Activated CD8-positive, alpha-beta memory T cell treated with anti-CD3 and anti-CD28 coated beads, Interleukin-2, amount 50 U/mL, for 1 hour (primary cell): ENCODE measurements around the gene SRRM2.

Source experiments
- DNase-seq: peaks from one replicate; pipeline ENCODE4 v3.0.0-alpha.2; 2020; ENCODE audit errors: extremely low read depth

Gene SRRM2

DNA sequence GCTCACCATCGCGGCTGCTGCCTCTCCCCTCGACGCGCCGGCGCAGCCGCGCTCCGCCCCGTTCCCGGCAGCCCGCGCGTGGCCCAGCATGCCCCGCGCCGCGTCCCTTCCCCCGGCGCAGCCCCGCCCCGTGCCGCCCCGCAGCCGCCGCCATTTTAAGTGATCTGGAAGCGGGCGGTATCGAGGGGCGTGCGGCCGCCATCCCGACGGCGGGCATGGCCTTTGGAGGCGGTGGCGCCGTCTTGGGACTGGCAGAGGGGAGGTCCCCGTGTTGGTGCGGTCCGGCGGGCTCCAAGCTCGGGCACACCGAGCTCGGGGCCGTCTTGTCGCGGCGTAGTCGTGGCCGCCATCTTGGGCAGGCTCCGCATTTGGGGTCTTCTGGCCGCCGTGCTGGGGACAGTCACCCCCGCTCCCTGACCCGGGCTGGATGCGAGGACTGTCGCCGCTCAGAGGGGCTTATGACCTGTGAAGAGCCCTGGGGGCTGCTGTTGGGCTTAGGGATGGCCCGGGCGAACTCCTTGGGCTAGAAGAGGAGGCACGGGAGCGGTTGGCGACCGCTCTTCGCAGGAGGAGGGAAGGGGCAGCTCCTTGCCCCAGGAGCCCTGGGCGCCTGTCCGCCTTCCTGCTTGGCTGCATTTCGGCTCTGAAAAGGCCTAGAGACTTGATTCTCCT lies 24.9 kb downstream of the SRRM2 start, which contains the start of gene ELOB:
Gene ELOB (minus strand): TSS at position 50 of the 672 bp plus-strand sequence. CDS start 41 bp downstream, at position 9.
- peak; percentile 51 for DNase-seq

DNA sequence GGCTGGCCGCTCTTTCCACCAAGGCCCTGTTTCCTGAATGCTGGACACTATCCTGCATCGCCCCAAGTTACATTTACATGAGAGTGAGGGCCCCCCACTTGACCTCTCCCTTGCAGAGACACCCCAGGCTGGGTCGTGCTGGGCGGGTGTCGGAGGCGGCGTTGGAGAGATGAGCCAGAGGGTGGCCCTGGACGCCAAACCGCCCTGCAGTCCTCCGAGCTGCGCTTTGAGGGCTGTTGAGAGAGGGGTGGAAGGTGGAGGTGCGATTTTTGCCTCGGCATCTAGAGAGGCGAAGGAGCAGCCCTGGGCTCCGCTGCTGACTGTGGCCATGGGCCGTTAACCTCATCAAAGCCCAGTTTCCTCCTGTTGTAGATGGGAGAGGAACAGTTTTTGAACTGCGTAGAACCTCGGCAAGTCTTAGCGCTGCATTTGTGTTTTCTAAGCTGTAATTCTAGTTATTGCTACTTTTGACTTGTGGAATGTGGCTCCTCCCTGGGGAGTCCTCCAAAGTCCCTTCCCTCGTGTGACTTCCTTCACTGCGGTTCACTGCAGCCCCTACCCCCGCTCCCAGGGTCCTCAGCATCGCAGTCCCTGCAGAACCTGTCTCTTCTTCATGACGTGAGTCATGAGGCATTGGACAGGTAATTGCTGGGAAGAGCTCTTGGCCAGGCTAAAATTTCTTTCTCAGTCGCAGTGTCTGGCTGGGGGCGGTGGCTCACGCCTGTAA lies 25.6 kb downstream of the SRRM2 start:
- DNase-seq: no peak

GRCh38 chr16:2778630-2778958 lies 26.2 kb downstream of the SRRM2 start:
- DNase-seq: no peak

DNA sequence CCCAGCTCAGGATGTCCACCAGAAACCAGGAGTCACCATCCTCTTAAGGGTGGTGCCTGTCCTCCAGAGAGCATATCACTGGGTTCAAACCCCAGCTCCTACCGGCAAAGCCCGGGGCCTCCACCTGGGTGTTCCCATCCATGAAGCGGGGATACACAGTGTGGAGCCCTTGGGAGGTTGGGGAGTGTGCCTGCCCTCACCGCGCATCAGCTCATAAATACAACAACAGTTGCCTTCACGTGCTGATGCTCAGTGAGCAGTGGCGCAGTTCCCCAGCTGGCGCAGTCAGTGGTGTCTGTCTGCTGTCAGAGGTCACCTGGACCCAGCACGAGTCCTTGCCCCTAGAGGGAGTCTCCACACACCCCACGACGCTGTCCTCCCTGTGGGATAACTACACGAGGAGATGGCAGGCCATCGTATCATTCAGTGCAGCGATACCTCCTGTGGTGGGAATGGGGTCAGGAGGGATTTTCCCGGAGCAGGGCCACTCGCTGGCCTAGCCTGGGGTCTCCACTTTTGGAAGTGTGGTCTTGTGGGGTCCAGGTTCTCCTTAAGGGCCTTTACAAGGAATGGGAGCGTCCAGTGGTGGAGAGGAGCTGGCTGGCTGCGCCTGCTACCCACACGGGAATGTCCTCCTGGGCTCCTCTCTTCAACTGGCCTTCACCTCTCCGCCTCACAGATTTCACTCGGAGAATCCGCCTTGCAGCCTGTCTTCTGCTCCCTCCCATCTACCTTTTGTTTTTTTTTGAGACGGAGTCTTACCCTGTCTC lies 26.9 kb downstream of the SRRM2 start:
- no peak for DNase-seq

DNA sequence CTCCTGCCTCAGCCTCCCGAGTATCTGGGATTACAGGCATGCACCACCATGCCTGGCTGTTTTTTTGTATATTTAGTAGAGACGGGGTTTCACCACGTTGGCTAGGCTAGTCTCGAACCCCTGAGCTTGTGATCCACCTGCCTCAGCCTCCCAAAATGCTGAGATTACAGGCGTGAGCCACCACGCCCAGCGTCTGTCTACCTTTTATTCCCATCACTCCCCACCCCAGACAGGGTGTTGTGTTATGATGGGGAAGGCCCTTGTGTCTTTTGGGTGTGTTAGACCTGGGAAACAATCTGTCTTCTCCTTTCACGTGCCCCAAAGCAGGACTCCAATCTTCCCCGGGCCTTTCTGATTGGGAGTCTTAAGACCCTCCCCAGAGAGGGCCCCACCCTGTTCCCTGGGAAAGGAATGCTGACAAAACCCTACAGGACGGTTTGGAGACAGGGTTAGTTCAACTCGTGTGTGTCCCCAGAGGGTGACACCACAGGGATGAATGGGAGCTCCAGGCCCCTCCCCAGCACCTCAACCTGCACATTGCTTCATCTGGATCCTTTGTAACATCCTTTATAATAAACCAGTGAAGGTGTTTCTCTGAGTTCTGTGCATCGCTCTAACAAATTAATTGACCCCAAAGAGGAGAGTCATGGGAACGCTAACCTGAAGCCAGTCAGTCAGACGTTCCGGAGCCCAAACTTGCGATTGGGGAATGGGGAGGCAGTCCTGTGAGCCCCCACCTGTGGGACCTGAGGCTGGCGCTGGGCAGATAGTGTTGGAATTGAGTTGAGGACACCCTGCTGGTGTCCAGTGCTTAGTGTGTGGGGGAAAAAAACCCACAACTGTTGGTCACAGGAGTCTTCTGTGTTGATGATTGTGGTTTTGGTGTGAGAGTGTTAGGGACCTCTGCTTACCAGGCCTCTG lies 27.8 kb downstream of the SRRM2 start:
- no peak for DNase-seq

GRCh38 chr16:2782583-2783351 lies 30.3 kb downstream of the SRRM2 start:
- no peak for DNase-seq

DNA sequence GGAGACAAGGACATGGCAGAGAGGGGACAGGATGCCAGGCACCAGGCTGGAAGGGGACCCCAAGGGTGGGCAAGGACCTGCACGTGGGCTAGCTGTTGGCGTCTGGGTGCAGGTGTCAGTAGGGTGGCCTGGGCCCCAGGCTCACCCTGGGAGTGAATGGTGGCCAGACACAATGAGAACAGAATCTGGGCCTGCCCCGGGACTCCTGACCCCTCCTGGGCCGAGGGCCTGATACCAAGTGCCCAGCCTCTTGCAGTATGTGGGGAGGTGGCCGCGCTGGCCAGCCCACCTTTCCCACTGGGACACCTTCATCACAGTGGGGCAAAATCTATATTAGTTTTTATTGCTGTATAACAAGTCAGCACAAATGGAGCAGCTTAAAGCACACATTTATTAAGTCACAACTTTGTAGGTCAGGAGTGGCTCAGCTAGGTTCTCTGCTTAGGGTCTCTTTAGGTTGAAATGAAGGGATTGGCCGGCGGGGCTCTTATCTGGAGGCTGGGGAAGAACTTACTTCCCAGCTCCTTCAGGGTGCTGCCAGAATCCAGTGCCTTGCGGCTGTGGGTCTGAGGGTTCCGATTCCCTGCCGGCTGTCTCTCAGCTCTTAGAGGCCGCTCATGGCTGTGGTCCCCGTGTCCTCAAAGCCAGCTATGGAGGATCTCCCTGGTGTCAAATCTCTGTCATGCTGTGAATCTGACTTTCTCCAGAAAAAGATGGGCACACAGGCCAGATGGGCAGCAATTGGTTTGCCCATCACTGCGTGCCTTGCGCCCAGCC lies 31.3 kb downstream of the SRRM2 start:
- DNase-seq: no peak

GRCh38 chr16:2784358-2785100 lies 32.1 kb downstream of the SRRM2 start:
- no peak for DNase-seq

GRCh38 chr16:2785101-2785991 lies 32.9 kb downstream of the SRRM2 start:
- no peak for DNase-seq

GRCh38 chr16:2786061-2786825 lies 33.8 kb downstream of the SRRM2 start:
- DNase-seq: no peak

GRCh38 chr16:2786826-2787151 lies 34.4 kb downstream of the SRRM2 start:
- no peak for DNase-seq

DNA sequence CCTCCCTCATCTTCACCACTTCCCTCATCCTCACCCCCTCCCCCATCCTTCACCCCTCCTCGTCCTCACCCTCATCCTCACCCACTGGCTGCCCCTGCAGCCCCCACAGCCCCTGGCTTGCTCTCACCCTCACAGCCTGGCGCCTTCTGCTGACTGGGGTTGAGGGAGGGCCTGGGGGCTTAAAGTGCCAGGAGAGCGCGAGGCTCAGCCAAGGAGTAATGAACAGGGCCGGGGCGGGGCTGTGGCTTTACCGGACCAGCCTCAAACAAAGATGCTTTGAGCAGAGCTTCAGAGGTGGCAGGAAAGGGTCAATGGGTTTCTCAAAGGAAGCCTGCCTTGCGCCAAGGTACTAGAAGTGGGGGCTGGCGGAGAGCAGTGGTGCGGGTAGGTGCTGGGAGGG lies 35.0 kb downstream of the SRRM2 start, which contains the start of gene PRSS33:
Gene PRSS33 (minus strand): TSS at position 155 of the 400 bp plus-strand sequence. CDS start 1,013 bp downstream, outside the sequence.
- DNase-seq: no peak

DNA sequence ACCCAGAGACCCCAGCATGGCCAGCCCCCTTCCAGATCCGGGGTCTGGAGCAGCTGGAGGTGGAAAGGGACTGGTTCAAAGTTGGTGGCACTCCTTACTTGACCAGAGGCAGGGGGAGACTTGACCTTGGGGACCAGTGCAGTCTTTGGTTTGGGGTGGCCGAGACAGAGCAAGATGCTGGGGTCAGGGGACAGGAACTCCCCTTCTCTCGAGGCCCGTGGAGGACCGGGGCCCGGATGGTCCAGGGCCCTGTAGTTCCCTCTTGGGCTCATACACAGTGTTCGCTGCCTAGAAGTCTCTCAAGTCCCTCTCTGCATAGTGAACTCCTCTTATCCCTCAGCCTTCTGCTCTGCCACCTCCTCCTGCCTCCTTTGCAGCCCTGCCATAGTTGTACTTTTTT lies 35.5 kb downstream of the SRRM2 start:
- DNase-seq: no peak

DNA sequence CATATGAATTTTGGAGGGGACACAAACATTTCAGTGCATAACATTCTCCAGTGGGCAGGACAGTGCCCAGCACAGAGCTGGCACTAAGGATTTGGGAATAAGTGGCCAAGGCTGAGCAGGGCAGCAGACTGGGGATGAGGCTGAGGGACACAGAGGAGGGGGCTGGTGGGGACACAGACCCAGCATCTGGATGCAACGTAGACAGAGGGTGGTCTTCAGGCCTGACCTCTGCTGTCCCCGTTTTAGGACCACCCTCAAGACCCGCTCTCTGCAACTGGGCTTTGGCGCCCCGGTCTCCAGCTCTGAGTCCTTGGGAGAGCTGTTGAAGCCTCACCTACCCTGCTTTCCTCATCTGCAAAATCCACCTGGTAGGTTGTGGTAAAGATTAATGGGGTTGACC lies 38.2 kb downstream of the SRRM2 start:
- no peak for DNase-seq

DNA sequence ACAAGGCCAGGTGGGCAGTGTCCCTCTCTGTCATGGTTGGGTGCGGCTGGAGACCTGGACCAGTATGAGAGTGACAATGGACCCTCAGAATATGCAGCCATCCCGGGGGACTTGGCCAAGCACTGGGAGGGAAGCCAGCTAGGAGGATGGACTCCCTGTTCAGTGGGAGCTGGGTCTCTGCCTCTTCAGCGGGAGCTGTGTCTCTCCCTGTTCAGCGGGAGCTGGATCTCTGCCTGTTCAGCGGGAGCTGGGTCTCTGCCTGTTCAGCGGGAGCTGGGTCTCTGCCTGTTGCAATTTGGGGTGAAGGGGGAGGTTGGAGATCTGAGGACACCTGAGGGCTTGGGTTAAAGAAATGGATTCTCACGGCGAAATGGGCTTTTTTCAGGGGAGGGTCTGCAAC lies 38.7 kb downstream of the SRRM2 start:
- DNase-seq: no peak

- no peak for DNase-seq
Measured at GRCh38 chr16:2792940-2793339, 40.5 kb downstream of the SRRM2 start.

GRCh38 chr16:2795395-2796143 lies 43.1 kb downstream of the SRRM2 start:
- no peak for DNase-seq
